NB4 (cell line): Measurements from ENCODE around the gene SPC25.

ENCODE experiments used
- CTCF ChIP-seq: IDR thresholded peaks from one replicate; pipeline ENCODE4 v1.5.1; 2012; ENCODE audit warnings: low read depth, low read length
- MAX ChIP-seq: IDR thresholded peaks from 2 replicates; pipeline ENCODE4 v1.6.1; 2011; ENCODE audit warnings: low read depth, low read length
- POLR2A ChIP-seq: IDR thresholded peaks from 2 replicates; pipeline ENCODE4 v1.6.1; 2011; ENCODE audit warnings: mild to moderate bottlenecking; ENCODE audit not compliant: insufficient read length; ENCODE audit errors: extremely low read depth

GRCh38 chr2:168831662-168832061 lies 58.6 kb downstream of the SPC25 start:
- TF ChIP-seq MAX (no peak), CTCF (no peak), POLR2A (no peak)
